HEK293 (cell line): ENCODE results near the gene PER1.
A peak's percentile ranks its signal among the peaks of the same experiment; 100 is the strongest.

ENCODE experiments used
- MEIS1 ChIP-seq: sonication (generic); formaldehyde crosslinking; IDR thresholded peaks from 2 replicates; pipeline ENCODE4 v1.8.1; 2022; ENCODE audit warnings: missing genetic modification reagents, mild to moderate bottlenecking, borderline replicate concordance
- PATZ1 ChIP-seq: fragments of 450-650 bp; formaldehyde crosslinking; IDR thresholded peaks from 2 replicates; pipeline ENCODE4 v1.5.1; 2016; ENCODE audit warnings: missing biosample characterization, missing genetic modification characterization
- REST ChIP-seq: fragments of 450-650 bp; formaldehyde crosslinking; IDR thresholded peaks from 2 replicates; pipeline ENCODE4 v1.5.1; 2016; ENCODE audit warnings: missing biosample characterization, missing genetic modification characterization
- ZIC2 ChIP-seq: fragments of 450-650 bp; formaldehyde crosslinking; IDR thresholded peaks from 2 replicates; pipeline ENCODE4 v1.5.1; 2016; ENCODE audit warnings: missing biosample characterization, missing genetic modification characterization
- ZNF146 ChIP-seq: fragments of 450-650 bp; formaldehyde crosslinking; IDR thresholded peaks from 2 replicates; pipeline ENCODE4 v1.5.1; 2016; ENCODE audit warnings: missing biosample characterization, missing genetic modification characterization
- ZNF223 ChIP-seq: fragments of 450-650 bp; formaldehyde crosslinking; IDR thresholded peaks from 2 replicates; pipeline ENCODE4 v1.5.1; 2016; ENCODE audit warnings: missing biosample characterization, missing genetic modification characterization
- ZNF639 ChIP-seq: fragments of 450-650 bp; formaldehyde crosslinking; IDR thresholded peaks from 2 replicates; pipeline ENCODE4 v1.5.1; 2016; ENCODE audit warnings: missing biosample characterization, missing genetic modification characterization
- ZNF658 ChIP-seq: fragments of 450-650 bp; formaldehyde crosslinking; IDR thresholded peaks from 2 replicates; pipeline ENCODE4; 2016; ENCODE audit warnings: missing biosample characterization, missing genetic modification characterization
- ZNF777 ChIP-seq: fragments of 450-650 bp; formaldehyde crosslinking; IDR thresholded peaks from 2 replicates; pipeline ENCODE4 v1.5.1; 2017; ENCODE audit warnings: missing biosample characterization, missing genetic modification characterization, borderline replicate concordance
- ZSCAN23 ChIP-seq: fragments of 450-650 bp; formaldehyde crosslinking; IDR thresholded peaks from 2 replicates; pipeline ENCODE4 v1.5.1; 2016; ENCODE audit warnings: missing biosample characterization, missing genetic modification characterization
- TF ChIP-seq, protein P1 (sequence below): fragments of 450-650 bp; formaldehyde crosslinking; IDR thresholded peaks from 2 replicates; pipeline ENCODE4 v1.5.1; 2016; ENCODE audit warnings: missing biosample characterization, missing genetic modification characterization, low read depth
- TF ChIP-seq, protein P2 (sequence below): fragments of 450-650 bp; formaldehyde crosslinking; IDR thresholded peaks from 2 replicates; pipeline ENCODE4 v1.5.1; 2016; ENCODE audit warnings: missing biosample characterization, missing genetic modification characterization

GRCh38 chr17:8187517-8188262 lies 35.5 kb upstream of the PER1 start:
- TF ChIP-seq PATZ1: no peak
- no peak for TF ChIP-seq ZNF777 (tag by site-specific recombination)
- TF ChIP-seq, protein P1, sequence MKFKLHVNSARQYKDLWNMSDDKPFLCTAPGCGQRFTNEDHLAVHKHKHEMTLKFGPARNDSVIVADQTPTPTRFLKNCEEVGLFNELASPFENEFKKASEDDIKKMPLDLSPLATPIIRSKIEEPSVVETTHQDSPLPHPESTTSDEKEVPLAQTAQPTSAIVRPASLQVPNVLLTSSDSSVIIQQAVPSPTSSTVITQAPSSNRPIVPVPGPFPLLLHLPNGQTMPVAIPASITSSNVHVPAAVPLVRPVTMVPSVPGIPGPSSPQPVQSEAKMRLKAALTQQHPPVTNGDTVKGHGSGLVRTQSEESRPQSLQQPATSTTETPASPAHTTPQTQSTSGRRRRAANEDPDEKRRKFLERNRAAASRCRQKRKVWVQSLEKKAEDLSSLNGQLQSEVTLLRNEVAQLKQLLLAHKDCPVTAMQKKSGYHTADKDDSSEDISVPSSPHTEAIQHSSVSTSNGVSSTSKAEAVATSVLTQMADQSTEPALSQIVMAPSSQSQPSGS: no peak
- TF ChIP-seq ZIC2: no peak
- TF ChIP-seq, protein P2, sequence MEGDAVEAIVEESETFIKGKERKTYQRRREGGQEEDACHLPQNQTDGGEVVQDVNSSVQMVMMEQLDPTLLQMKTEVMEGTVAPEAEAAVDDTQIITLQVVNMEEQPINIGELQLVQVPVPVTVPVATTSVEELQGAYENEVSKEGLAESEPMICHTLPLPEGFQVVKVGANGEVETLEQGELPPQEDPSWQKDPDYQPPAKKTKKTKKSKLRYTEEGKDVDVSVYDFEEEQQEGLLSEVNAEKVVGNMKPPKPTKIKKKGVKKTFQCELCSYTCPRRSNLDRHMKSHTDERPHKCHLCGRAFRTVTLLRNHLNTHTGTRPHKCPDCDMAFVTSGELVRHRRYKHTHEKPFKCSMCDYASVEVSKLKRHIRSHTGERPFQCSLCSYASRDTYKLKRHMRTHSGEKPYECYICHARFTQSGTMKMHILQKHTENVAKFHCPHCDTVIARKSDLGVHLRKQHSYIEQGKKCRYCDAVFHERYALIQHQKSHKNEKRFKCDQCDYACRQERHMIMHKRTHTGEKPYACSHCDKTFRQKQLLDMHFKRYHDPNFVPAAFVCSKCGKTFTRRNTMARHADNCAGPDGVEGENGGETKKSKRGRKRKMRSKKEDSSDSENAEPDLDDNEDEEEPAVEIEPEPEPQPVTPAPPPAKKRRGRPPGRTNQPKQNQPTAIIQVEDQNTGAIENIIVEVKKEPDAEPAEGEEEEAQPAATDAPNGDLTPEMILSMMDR (tag by site-specific recombination): peak; percentile 76
- TF ChIP-seq ZNF223: no peak
- no peak for TF ChIP-seq ZNF658 (tag by site-specific recombination)
- TF ChIP-seq REST (tag by site-specific recombination): no peak; the same call in 1 of the 2 replicates
- TF ChIP-seq MEIS1 (CRISPR knock-in tag): no peak
- TF ChIP-seq ZNF639 (tag by site-specific recombination): peak; percentile 44; the same call in 1 of the 2 replicates
- TF ChIP-seq ZSCAN23: 0 out of 2 replicates have a peak, but pooled peaks have one; percentile 63
- TF ChIP-seq ZNF146: no peak
